GM12801 (cell line): ENCODE measurements around the gene PDE11A.

Source experiments
- TF ChIP-seq, protein P1 (sequence below): IDR thresholded peaks from one replicate; pipeline ENCODE4 v1.5.1; 2011; ENCODE audit warnings: control low read depth; ENCODE audit not compliant: insufficient read length; ENCODE audit errors: extremely low read depth

PDE11A gene

DNA sequence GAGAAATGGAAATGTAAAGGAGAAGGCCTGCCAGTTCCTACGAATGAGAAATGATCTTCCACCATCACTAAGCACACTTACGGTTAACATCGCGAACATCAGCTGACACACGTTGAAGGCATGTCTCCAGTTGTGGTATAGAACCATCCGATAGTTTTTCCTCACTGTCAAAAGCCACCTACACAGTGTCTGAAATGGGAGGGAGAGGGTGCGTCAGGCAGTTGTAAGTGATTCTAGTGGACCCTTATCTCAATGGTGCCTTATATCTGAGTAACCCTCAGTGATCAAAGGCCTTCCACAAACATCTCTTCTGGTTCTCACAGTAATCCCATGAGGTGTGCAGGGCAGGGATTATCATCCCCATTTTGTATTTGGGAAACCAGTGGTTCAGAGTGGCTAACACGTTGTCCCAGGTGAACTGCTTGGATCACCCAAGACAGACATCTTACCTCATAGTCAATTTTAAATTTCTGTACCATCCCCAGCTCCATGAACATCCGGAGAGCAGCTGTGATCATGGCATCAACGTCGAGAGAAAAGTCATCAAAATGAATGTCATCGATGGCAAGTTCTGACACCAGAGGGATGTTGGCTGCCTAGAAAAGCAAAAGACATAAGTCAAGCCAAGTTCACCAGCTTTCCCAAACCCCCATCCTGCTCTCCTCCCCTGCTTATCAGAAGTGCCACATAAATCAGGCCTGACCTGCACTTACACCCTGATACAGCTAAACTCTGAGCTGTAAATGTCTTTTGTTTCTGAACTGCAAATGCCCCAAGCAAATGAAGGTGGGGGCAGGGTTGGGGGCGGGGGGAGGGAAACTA, 344.8 kb downstream of the PDE11A start:
- TF ChIP-seq, protein P1, sequence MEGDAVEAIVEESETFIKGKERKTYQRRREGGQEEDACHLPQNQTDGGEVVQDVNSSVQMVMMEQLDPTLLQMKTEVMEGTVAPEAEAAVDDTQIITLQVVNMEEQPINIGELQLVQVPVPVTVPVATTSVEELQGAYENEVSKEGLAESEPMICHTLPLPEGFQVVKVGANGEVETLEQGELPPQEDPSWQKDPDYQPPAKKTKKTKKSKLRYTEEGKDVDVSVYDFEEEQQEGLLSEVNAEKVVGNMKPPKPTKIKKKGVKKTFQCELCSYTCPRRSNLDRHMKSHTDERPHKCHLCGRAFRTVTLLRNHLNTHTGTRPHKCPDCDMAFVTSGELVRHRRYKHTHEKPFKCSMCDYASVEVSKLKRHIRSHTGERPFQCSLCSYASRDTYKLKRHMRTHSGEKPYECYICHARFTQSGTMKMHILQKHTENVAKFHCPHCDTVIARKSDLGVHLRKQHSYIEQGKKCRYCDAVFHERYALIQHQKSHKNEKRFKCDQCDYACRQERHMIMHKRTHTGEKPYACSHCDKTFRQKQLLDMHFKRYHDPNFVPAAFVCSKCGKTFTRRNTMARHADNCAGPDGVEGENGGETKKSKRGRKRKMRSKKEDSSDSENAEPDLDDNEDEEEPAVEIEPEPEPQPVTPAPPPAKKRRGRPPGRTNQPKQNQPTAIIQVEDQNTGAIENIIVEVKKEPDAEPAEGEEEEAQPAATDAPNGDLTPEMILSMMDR: no peak

DNA sequence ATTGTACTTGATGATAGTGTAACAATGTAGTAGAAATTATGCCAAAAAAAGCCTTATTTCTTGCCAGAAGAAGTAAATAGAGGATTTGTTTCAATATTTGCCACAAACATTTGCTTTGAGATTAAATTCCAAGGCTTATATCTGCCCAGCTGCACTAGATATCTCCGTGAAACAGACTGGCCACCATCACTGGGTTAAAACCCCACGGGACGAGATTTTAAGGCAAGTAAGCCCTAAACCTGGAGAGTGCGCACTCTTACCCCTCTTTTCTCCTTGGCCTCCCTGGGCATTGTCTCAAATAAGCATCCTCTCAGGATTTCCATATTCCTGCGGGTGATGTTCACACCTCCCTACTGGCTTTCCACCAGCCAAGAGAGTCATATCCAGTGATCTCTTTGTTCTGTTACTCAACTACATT, 345.6 kb downstream of the PDE11A start:
- TF ChIP-seq, protein P1: no peak

DNA sequence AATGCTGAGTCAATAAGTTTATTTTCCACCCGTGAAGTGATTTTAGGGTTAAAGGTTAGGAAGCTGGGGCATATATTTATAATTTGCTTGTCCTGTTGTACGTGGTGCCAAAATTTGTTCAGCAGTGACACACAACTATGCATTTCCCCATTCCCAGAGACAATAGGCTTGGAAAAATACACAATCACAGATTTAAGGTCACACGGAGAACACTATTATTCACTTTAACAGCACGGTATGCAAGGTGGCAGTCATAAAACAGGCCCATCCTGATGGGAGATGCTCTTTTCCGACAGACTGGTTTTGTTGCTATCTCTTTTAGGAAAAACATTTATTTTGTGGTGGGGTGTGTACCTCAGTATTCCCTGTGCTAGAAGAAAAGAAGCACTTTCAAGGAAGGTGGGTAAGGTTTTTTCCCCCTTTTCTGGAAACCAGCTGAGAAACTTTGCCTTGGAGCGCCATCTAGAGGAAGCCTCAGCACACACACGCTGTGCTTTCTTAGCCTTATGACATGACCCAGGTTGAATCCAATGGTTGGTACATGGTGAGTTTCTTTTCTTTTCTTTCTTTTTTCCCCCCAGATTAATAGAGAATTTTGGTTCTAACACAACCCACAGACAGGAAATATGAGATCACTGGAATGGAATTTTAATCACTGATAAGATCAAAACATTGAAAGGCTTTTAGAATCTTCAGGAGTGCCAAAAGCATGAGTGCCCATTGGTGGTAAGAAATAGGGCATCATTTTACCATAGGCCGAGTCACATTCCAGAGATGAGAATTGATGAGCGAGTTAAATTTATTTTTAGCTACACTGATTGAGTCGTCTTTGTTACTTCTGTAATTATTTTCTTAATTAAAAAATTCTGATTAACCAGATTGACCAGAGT, 347.9 kb downstream of the PDE11A start:
- TF ChIP-seq, protein P1: no peak

- TF ChIP-seq, protein P1: no peak
Measured at GRCh38 chr2:177723235-177723634, 349.3 kb downstream of the PDE11A start.

DNA sequence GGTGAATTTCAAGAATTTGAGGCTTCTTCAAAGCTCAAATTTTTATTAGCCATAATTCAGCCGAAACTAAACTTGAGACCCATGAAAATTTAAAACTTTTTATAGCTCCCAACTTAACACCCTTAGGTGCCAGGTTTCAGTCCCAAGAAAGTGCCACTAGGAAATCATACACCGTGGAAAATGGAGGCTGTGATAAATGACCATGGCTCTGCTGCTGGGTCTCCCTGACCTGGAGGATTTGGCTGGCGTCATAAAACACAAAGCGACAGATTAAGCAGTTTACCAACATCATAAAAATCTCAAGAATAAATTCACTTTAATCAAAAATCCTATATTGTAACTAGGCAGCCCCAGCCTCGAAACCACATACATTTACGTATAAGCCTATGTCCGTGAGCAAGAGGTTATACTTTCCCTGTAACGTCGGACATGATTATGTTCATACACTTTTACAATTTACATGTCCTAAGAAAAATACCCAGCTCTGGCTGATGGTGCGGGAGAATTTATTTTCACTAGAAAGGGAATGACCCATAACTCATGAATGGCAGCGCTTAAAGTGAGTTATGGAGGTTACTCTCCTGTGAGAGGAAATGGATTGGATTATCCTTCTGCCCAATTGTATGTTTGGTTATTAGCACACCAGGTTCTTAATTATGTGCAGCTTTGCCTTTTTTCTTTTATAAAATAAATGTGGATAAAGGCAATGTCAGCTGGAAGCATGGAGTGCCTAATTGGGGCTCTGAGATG, 350.6 kb downstream of the PDE11A start:
- TF ChIP-seq, protein P1: no peak

GRCh38 chr2:177721087-177721486, 351.5 kb downstream of the PDE11A start:
- TF ChIP-seq, protein P1: no peak
